ENCODE measurements around the gene FCSK. TPM values are rescaled to one million over a fixed set of nuclear protein-coding genes. Genes with fewer than 3 reads are reported as not detected.

Gene FCSK
- total RNA-seq, 1 donor, result 11.9 TPM

GRCh38 chr16:70527315-70527996, 73.1 kb downstream of the FCSK start:
- H3K79me2 ChIP-seq (ENCODE audit: insufficient read depth, low read length), result peaks cover 94% of the 10 kb centered on the region
- peaks cover 40% of the 10 kb centered on the region for H3K4me1 ChIP-seq (ENCODE audit: insufficient read depth, low read length)
- peaks cover 40% of the 10 kb centered on the region for H4K20me1 ChIP-seq (ENCODE audit: insufficient read depth, low read length)
- no peaks in the 10 kb centered on the region for H3K27me3 ChIP-seq (ENCODE audit: insufficient read depth, low read length)
- peak overlapping the region; percentile 27 for H3K4me3 ChIP-seq (ENCODE audit: insufficient read depth, low read length)
- peaks cover 57% of the 10 kb centered on the region for H3K36me3 ChIP-seq (ENCODE audit: insufficient read depth, low read length)
- H3K27ac ChIP-seq (ENCODE audit: low read depth, low read length), result no peak overlapping the region
- H2AFZ ChIP-seq (ENCODE audit: low read length), result no peak overlapping the region
- H3K9me3 ChIP-seq (ENCODE audit: low read depth, low read length), result no peaks in the 10 kb centered on the region
- H3K4me2 ChIP-seq (ENCODE audit: insufficient read depth, low read length), result peak overlapping the region; percentile 52
- DNase-seq (ENCODE audit: insufficient read length, low spot score, missing footprints), result no peak
- TF ChIP-seq, protein P1, sequence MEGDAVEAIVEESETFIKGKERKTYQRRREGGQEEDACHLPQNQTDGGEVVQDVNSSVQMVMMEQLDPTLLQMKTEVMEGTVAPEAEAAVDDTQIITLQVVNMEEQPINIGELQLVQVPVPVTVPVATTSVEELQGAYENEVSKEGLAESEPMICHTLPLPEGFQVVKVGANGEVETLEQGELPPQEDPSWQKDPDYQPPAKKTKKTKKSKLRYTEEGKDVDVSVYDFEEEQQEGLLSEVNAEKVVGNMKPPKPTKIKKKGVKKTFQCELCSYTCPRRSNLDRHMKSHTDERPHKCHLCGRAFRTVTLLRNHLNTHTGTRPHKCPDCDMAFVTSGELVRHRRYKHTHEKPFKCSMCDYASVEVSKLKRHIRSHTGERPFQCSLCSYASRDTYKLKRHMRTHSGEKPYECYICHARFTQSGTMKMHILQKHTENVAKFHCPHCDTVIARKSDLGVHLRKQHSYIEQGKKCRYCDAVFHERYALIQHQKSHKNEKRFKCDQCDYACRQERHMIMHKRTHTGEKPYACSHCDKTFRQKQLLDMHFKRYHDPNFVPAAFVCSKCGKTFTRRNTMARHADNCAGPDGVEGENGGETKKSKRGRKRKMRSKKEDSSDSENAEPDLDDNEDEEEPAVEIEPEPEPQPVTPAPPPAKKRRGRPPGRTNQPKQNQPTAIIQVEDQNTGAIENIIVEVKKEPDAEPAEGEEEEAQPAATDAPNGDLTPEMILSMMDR (IDR thresholded peaks at IDR 0.05; ENCODE audit: extremely low read depth, low read depth, low read length), result no peak

DNA sequence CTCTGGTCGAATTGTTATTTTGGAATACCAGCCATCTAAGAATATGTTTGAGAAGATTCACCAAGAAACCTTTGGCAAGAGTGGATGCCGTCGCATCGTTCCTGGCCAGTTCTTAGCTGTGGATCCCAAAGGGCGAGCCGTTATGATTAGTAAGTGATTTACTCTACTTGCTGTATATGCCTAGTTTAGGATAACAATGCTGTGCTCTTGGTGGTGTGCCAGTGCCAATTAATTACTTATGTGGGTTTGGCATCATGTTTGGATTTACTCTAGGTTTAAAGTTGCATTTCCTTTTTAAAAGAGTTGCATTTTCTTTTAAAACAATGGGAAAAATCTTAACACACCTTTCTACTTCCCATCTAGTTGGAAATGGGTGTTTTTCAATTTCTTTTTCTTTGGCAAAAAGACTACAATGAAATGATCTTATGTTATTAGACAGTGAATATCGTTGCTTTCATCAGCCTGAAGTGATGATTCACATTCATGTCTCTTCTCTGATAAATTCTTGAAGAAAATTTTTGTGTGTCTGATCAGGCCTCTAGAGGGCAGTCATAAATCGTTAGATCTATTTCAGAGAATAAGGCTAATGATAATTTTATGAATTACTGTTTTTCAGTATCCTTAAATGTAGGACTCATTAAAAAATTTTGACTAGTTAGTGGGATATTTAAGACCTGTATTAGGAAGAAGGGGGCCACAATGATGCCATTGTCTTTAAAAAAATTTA, 74.8 kb downstream of the FCSK start:
- H3K4me3 ChIP-seq (ENCODE audit: insufficient read depth, low read length), result no peak overlapping the region
- H3K36me3 ChIP-seq (ENCODE audit: insufficient read depth, low read length), result peaks cover 75% of the 10 kb centered on the region
- H3K79me2 ChIP-seq (ENCODE audit: insufficient read depth, low read length), result peaks cover 96% of the 10 kb centered on the region
- peak overlapping the region; percentile 2 for H3K4me2 ChIP-seq (ENCODE audit: insufficient read depth, low read length)
- peak; percentile 88 for DNase-seq (ENCODE audit: insufficient read length, low spot score, missing footprints)
- no peaks in the 10 kb centered on the region for H3K27me3 ChIP-seq (ENCODE audit: insufficient read depth, low read length)
- TF ChIP-seq, protein P1 (IDR thresholded peaks at IDR 0.05; ENCODE audit: extremely low read depth, low read depth, low read length), result peak; percentile 64
- H4K20me1 ChIP-seq (ENCODE audit: insufficient read depth, low read length), result peaks cover 44% of the 10 kb centered on the region
- peaks cover 35% of the 10 kb centered on the region for H3K4me1 ChIP-seq (ENCODE audit: insufficient read depth, low read length)
- no peak overlapping the region for H2AFZ ChIP-seq (ENCODE audit: low read length)
- no peaks in the 10 kb centered on the region for H3K9me3 ChIP-seq (ENCODE audit: low read depth, low read length)
- peak overlapping the region; percentile 15 for H3K27ac ChIP-seq (ENCODE audit: low read depth, low read length)

Small RNA genes within 50 kb of the gene (small RNA-seq; reads per million reads assigned to genes)
- not detected for gene RNU6-23P
- not detected for gene RPS27P26
- gene SNORD111B, result 133 reads per million, percentile 97 among the genes with 10 or more reads in this experiment

Other genes with a start within 250 kb of the FCSK start
- gene EXOSC6, start 202.7 kb upstream of the FCSK start, total RNA-seq, result 37.7 and 47.4 TPM in 2 replicates
- gene AARS1, start 165.1 kb upstream of the FCSK start, total RNA-seq, result 197 and 213 TPM in 2 replicates
- 30.6 and 42.7 TPM in 2 replicates for gene DDX19B, start 155.4 kb upstream of the FCSK start, total RNA-seq
- 35.4 and 43.1 TPM in 2 replicates for gene DDX19A, start 107.7 kb upstream of the FCSK start, total RNA-seq
- 22.4 and 22.7 TPM in 2 replicates for gene ST3GAL2, start 15.5 kb upstream of the FCSK start, total RNA-seq
- gene COG4, start 69.0 kb downstream of the FCSK start, total RNA-seq, result 51.3 and 61.5 TPM in 2 replicates
- 123 and 142 TPM in 2 replicates for gene SF3B3, start 69.2 kb downstream of the FCSK start, total RNA-seq
- gene IL34, start 192.0 kb downstream of the FCSK start, total RNA-seq, result 5.6 and 9.4 TPM in 2 replicates
- 54.2 and 56.5 TPM in 2 replicates for gene MTSS2, start 231.5 kb downstream of the FCSK start, total RNA-seq